Medulla oblongata (tissue), 1 donor: ENCODE results near the gene GRAMD4.
A peak's percentile ranks its signal among the peaks of the same experiment; 100 is the strongest.
"Not testable (repeated sequence)": the region's sequence is repeated elsewhere in the genome, so short reads cannot be mapped to it uniquely, and the experiment has no call there.

ENCODE experiments used
- DNase-seq: peaks from one replicate; pipeline ENCODE4 v3.0.0-alpha.2; 2015; ENCODE audit errors: extremely low spot score

GRAMD4 gene

DNA sequence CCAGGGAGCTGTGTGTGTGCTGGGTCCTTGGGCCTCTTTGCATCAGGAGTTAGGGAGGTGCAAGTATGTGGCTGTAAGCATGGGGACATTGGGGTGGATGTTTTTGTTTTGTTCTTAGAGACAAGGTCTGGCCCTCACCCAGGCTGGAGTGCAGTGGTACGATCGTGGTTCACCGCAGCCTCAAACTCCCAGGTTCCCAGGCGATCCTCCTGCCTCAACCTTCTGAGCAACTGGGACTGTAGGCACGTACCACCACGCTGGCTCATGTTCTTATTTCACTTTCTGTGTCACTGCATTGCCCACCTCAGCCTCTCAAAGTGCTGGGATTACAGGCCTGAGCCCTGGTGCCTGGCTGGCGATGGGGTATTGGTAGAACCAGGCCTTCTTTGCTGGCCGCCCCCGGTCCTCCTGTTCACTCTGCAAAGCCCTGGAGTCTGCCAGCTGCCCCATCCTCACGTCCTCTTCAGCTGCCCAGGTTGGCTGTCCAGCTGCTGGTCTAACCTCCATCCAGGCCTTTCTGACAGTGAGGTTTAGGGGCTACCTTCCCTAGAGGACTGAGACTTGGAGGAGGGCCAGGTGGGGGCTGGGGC, 851 bp upstream of the GRAMD4 start:
- no peak for DNase-seq

DNA sequence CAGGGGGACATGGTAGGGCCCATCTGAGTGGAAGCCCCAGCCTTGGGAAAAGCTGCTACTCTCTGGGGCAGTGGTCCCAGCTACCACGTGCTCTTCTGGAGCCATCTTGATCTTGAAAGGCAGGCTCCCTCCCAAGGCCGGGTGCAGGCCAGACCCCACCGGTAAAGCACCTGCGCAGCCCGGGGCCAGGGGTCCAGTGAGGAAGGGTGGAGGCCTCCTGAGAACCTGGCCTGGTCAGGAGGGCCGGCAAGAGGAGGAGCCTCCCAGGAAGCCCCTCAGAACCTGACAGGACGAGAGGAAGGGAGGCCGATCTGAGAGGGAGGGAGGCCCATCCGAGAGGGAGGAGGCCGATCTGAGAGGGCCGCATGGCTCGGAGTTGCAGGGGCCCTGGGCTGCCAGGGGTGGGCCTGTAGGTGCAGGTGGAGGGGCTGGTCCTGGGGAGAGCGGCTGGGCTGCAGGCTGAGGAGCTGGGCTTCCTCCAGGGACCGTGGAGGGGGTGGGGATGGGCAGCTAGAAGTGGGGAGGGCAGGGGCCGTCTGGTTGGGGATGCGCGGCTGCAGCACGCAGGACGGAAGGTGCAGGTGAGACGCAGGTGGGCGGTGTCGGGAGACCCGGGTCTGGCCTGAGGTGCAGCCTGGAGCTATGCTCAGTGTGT, 529 bp downstream of the GRAMD4 start:
- DNase-seq: no peak

DNA sequence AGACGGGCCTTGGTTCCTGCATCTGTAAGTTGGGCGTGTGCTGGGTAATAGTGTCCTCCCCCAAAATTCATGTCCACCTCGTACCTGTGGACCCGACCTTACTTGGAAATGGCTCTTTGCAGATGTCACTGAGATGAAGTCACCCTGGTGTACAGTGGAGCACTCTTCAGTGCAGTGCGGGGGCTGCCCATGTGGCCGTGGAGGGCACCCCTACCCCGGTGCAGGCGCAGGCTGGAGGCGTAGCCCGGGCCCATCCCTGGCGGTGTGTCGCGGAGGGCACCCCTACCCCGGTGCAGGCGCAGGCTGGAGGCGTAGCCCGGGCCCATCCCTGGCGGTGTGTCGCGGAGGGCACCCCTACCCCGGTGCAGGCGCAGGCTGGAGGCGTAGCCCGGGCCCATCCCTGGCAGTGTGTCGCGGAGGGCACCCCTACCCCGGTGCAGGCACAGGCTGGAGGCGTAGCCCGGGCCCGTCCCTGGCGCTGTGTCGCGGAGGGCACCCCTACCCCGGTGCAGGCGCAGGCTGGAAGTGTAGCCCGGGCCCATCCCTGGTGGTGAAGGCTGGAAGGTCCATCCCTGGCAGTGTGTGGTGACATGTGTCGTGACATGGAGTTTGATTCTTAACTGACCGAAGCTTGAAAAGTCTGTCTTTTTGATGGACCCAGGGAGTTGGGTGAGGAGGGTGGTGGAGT, 1.2 kb downstream of the GRAMD4 start:
- not testable (repeated sequence) for DNase-seq

DNA sequence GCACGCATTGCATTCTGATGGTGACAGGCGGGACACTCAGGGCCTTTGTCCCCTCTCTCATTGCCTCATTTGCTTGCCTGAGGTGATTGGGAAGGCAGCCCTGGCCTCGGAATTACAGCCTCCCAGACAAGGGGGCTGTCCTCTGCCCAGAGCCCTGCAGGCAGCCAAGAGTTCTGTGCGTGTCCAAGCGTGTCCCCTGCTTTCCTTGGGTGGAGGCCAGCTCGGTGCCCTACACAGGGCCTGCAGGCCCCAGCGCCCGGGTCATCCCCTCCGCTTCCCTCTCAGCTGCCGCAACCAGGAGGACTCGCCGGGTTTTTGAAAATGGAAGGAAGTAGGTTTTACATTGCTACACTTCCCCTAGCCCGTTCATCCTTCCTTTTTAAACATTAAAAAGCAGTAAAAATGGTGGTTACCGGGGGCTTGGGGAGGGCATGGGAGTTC, 1.9 kb downstream of the GRAMD4 start:
- peak; percentile 81 for DNase-seq

DNA sequence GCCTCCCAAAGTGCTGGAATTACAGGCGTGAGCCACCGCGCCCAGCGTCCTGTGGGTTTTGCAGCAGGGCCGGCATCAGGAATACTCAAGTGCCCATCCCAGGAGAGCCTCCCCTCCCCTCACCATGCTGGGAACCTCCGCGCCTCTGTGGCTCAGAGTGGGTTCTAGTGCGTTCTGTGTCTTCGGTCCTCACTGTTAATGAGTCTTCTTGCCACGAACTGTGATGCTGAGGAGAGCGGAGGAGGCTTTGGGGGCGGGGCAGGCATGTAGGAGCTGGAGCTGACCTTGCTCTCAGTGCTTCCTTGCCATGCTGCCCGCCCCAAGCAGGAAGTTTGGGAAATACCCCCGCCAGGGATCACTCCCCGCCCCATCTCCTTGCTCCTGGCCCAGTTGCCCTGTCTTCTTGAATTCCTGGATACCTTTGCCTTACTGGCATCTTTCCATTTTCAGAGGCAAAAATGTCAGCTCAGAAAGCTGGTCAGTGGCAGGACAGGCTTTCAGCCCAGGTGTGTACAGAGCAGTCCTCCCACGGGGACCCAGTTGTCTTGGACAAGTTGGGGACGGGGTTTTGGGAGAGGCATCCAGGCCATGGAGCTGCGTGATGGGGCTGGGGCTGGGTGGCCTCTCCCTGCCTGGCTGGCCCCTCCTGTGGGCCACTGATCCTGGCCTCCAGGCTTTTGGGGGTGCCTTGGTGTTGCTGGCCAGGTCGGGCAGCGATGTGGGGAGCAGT, 5.1 kb downstream of the GRAMD4 start:
- no peak for DNase-seq

DNA sequence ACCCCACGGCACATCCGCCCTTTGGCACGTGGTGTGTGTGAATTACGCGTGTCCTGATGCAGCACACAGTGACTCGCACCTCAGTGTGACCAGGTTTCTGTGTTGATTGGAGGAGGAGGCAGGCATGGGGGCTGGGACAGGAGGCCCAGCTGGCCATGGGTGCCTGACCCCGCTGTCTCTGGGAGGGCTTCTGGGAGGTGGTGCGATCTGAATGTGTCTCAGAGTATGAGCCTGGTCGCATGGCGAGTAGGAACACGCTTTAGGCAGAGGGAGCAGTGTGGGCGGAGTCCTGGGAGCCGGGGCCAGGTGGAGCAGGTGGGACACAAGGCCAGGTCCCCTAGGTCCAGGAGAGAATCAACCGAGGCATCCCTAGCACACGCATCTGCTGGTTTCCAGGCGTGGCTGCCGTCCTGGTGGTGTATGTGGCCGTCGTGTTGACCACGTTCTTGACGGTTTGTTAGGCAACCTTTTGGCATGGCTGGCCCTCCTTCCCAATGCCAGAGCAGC, 5.7 kb downstream of the GRAMD4 start:
- no peak for DNase-seq

DNA sequence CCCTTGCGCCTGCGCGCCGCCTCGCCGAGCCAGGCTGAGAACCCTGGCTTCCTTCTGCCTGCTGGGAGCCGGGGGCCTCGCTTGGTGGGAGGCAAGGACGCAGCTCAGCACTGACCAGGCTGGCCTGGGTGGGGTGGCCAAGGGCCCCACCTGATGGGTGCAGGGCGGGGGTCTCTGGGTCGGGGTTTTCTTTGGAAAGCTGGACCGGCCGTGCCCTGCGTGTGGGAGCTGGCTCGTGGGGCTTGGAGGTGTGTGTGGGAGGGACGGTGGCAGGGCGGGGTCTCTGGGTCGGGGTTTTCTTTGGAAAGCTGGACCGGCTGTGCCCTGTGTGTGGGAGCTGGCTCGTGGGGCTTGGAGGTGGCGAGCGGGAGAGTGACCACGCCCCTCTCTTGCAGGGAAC, 6.2 kb downstream of the GRAMD4 start:
- DNase-seq: no peak

DNA sequence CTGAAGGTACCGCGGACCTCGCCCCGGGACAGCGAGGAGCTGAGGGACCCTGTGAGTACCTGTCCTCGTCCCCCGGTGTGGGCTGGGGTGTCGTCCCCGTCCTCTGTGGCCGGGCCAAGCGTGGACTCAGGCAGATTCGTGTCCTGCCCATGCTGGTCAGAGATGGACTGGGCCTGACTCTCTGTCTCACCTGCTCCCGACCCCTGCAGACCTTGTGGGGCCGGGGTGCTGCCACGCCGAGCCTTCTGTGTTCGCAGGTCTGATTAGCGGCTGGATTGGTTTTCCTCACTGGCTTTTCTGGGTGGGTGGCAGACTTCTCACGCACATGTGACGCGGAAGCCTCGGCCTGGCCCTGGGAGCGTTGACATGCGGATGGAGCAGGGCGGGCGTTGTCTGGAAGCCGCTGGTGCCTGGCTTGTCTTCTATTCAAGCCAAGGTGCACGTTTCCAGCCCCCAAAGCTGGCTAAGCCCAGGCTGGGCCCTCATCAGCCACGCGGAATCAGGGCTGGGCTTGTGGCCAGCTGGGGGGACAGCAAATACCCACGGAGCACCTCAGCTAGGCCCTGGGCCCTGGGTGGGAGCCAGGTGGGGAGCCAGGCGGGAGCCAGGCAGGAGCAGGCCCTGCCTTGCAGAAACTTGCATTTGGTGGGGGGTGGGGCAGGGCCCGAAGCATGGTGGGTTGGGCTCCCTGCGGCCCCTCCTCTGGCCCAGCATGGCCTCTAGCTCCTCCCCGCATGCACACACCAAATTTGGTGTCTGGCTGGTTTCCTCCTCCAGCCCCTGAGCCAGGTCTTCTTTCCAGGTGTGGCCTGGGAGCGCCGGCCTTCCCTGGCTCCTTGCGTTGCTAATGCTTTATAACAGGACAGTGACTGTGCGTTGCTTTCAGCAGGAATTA, 7.0 kb downstream of the GRAMD4 start:
- no peak for DNase-seq

DNA sequence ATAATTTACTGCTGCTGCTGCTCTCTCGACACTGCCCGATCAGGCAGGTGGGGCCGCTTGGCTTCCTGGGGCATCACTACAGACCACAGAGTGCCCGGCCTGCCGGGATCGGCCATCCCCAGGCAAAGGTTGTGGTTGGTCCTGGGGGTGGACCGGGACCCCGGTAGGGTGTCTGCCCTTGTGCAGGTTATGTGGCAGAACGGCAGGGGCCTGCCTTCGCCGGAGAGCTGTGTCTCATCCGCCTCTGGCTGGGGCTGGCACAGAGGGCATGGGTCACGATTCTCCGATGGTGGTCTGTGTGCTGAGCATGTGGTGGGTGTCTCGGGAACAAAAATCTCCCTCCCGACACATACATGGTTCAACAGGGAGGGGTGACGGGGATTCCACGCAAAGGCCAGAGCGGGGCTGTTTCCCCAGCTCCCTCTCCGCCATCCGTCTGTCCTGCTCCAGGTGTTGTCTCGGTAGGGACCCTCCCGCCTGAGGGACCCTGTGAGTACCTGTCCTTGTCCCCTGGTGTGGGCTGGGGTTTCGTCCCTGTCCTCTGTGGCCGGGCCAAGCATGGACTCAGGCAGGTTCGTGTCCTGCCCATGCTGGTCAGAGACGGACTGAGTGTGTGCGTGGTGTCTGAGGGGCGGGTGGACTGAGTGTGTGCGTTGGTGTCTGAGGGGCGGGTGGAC, 7.8 kb downstream of the GRAMD4 start:
- DNase-seq: no peak

DNA sequence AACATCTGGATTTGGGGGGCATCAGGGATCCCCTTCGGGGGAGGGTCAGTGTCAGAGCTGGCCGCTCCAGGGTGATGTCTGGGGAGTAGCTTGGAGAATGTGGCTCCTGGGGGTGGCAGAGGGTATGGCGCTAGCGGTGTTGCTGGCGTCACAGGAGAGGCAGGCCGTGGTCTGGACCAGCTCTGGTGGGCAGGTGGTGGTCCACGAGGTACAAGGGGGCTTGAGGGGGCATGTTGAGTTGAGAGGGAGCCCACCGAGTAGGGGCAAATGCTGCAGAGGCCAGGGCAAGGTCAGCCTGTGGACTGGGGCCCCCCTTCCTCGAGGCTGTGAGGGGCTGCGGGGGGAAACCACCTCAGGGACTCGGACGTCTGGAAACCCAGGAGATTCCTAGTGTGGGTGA, 8.6 kb downstream of the GRAMD4 start:
- DNase-seq: no peak

DNA sequence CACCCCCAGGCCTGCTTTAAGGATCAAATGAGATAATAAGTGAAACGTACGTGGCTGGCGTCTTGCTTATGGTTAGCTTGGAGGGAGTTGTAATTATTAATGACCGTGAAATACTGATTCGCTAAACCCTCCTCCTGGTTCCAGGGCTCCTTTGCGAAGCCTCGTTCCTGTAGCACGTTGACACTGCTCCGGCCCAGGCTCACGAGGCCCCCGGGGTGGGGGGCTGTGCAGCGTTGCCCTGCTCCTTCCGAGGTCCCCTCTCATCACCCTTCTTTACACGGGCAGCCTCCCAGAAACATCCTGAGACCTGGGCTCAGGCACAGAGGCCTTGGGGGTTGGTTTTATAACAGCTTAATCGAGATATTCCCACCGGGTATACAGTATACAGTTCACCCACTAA, 9.1 kb downstream of the GRAMD4 start:
- DNase-seq: no peak

DNA sequence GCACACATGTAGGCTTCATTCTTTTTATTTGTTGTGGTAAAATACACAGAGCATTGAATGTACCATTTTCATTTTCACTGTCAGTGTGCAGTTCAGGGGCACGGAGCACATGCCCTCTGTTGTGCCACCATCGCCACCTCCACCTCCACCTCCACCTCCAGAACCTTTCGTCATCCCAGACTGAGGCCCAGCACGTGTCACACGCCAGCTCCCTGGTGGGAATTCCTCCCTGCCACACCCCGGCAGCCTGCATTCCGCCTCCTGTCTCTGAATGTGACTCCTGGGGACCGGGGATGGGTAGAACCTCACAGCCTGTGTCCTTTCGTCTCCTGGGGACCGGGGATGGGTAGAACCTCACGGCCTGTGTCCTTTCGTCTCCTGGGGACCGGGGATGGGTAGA, 10.9 kb downstream of the GRAMD4 start:
- no peak for DNase-seq

DNA sequence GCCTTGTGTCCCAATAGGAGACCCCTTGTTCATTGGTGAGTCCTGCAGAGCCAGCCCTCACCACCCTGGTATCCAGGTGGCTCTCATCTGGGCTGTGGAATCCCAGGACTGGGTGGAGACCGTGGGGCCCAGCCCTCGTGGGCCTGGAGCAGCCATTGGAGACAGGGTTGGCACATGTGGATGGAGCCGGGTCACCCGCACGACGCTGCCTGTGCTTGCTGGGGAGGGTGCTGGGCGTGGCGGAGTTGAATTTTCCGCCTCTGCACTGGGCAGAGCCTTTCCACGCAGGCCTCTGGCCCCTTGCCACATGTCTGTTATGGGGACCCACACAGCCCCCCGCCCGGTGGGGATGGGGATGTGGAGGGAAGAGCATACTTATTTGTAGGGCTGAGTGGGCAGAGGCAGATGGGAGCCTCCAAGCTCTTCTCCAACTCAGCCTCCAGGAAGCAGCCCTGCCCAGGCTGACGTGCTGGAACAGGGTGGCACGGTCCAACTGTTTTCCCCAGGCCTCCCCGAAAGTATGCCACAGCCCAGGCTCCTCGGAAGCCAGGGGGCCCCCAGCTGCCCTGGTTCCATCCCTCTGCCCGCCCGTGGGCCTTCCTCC, 12.6 kb downstream of the GRAMD4 start:
- DNase-seq: no peak

DNA sequence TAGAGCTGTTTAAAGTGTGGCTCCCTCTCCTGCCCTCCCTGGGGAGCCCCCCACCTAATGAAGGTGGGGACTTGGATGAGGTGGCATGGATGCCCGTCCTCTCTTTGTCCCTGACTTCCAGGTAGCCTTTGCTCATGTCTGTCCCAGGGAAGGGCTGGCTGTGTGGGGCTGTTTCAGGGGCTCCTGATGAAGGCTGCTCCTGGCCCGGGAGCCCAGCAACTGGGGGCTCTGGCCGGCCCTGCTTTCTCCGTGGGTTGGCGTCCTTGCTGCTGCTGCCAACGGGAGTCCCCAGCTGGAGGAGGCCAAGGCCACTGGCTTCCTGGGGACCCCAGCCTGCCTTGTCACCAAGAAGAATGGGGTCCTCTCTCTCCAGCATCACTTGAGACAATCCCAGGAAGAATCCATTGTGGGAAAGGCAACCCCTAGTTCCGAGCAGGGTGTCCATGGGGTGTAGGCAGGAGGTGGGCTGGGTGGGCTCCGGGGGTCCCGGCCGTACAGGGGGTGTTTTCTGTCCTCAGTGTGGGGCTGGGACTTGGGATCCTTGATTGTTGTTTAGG, 13.2 kb downstream of the GRAMD4 start:
- DNase-seq: no peak

DNA sequence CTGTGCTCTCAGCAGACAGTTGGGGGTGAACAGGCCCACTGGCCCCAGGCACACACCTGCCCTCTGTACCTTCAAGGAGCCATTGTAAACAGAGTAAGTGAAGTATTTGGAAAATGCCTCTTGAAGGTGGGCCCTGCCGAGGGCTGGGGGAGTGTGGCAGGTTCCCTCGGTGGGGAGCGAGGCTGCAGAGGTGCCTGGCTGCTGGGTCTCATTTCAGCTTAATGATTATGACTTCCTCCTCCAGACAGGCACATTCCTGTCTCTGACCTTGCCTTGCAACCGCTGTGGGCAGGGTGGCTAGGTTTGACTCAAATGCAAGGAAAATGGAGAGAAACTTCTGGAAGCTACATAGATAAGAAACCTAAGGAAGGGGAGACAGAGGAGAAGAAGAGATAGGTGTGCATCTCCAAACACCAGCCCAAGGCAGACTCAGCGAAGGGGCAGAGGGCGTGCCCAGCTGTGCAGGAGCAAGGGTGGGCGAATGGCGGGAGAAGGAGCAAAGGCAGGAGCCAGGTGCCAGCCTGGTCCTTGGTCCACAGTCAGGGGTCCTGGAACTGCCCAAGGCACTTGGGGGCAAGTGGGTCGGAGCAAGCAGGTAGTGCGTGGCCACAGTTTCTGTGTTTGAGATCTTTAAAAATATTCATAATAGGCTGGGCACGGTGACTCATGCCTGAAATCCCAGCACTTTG, 14.0 kb downstream of the GRAMD4 start:
- DNase-seq: no peak

DNA sequence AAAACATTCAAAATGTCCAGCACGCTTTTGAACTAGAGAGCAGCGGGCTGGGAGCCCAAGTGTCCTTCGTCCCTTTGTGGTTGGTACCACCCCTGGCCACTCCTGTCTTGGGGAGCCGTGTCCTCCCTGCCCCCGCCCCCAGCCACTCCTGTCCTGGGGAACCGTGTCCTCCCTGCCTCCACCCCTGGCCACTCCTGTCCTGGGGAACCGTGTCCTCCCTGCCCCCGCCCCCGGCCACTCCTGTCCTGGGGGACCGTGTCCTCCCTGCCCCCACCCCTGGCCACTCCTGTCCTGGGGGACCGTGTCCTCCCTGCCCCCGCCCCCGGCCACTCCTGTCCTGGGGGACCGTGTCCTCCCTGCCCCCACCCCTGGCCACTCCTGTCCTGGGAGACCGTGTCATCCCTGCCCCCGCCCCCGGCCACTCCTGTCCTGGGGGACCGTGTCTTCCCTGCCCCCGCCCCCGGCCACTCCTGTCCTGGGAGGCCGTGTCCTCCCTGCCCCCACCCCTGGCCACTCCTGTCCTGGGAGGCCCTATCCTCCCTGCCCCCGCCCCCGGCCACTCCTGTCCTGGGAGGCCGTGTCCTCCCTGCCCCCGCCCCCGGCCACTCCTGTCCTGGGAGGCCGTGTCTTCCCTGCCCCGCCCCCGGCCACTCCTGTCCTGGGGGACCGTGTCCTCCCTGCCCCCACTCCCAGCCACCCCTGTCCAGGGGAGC, 14.9 kb downstream of the GRAMD4 start:
- not testable (repeated sequence) for DNase-seq

DNA sequence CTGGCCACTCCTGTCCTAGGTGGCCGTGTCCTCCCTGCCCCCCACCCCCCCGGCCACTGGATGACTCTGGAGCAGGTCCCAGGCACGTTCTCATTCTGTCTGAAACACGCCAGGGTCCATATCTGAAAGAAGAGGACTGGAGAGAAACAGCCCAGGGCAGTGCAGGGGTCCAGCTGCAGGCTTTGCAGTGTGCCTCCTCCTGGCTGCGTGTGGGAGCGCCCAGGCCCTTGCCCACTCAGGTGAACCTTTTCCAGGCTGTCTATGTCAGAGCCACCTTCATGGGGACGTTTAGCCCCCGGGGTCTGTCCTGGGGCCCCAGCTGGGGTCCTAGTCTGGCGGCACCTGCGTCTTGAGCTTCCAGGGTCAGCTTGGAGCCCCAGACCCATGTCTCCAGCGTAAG, 15.6 kb downstream of the GRAMD4 start:
- no peak for DNase-seq

DNA sequence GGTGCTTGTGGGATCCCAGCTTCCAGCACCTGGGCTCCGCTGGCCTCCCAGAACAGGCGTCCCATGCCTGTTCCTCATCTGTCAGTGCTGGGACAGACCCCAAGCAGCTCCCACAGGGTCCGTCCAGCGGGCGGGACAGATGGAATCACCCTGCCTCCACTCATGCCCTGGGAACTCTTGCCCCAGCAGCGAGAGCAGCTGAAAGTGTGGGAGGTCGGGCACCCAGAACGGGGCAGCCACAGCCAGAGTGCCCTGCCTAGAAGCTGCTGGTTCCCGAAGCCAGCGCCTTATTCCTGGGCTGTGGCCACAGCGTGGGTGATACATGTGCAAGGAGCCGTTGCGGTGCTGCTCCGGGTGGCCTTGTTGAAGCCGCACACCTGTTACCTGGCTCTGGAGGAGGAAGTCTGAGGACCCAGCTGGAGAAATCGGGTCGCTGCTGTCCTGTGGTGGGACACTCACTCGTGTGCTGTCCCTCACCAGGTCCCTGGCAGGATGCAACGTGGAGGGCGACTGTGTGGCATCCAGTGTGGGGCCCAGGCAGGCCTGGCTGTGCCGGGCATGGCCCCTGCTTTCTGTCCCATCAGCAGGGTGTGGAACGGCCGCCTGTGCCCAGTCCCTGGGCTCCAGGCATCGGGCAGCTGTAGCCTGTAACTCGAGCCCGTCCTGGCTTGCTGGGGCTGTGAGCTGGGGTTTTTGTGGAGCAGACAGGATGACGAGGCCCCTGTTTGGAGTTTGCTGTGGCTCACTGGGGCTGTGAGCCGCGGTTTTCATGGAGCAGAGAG, 16.2 kb downstream of the GRAMD4 start:
- no peak for DNase-seq
